SU-DHL-6 (cell line): ENCODE results near the gene SLC35F5.

Experiments
- EZH2phosphoT487 ChIP-seq: fragments of 200-600 bp; sonication (generic), shearing (Covaris generic); conservative IDR thresholded peaks from 2 replicates; pipeline ENCODE4 v1.6.1; 2018; ENCODE audit warnings: mild to moderate bottlenecking, antibody characterized with exemption, low read length, moderate library complexity, mixed read lengths
- TF ChIP-seq, protein P1 (sequence below): fragments of 200-600 bp; sonication (generic); IDR thresholded peaks from one replicate; pipeline ENCODE4 v1.5.1; 2017; ENCODE audit warnings: antibody characterized with exemption, mild to moderate bottlenecking, low read length, moderate library complexity; ENCODE audit not compliant: insufficient read depth, poor library complexity, severe bottlenecking

DNA sequence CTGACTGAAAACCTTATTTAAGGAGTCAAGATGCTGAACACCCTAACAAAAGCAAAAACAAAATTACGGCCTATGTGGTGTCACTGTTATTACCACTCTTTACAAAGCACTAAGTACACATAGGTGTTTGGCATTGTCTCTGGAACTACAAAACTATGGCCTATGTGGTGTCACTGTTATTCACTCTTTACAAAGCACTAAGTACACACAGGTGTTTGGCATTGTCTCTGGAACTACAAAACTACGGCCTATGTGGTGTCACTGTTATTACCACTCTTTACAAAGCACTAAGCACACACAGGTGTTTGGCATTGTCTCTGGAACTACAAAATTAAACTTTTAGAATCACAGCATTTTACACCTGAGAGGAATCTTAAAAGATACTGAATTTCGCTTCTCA is 47.4 kb downstream of the SLC35F5 start:
- TF ChIP-seq, protein P1, sequence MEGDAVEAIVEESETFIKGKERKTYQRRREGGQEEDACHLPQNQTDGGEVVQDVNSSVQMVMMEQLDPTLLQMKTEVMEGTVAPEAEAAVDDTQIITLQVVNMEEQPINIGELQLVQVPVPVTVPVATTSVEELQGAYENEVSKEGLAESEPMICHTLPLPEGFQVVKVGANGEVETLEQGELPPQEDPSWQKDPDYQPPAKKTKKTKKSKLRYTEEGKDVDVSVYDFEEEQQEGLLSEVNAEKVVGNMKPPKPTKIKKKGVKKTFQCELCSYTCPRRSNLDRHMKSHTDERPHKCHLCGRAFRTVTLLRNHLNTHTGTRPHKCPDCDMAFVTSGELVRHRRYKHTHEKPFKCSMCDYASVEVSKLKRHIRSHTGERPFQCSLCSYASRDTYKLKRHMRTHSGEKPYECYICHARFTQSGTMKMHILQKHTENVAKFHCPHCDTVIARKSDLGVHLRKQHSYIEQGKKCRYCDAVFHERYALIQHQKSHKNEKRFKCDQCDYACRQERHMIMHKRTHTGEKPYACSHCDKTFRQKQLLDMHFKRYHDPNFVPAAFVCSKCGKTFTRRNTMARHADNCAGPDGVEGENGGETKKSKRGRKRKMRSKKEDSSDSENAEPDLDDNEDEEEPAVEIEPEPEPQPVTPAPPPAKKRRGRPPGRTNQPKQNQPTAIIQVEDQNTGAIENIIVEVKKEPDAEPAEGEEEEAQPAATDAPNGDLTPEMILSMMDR = no peak
- no peak for TF ChIP-seq EZH2phosphoT487
